Globus pallidus (tissue), 1 donor: ENCODE measurements around the gene KCTD8.
"Not testable (repeated sequence)": the region's sequence is repeated elsewhere in the genome, so short reads cannot be mapped to it uniquely, and the experiment has no call there.

Experiments
- DNase-seq: peaks from one replicate; pipeline ENCODE4 v3.0.0-alpha.2; 2015; ENCODE audit warnings: low spot score

Gene KCTD8

DNA sequence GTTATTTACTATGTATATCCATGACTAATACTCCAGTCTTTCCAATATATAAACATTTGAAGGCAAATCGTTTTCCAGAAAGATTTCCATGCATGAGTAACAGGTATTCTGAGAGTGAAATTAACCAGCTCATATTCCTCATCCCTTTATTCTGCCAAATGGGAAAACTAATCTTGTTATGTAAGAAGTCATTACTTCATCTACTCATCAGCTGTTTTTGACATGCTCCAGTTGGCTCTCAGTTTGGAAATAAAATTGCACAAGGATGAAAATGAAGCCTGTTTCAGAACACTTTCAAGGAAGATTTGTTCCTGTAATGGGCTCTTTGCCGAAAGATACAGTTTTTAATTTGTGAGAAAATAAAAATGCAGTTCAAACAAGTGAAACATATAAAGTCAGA lies 121.9 kb downstream of the KCTD8 start:
- DNase-seq: no peak

DNA sequence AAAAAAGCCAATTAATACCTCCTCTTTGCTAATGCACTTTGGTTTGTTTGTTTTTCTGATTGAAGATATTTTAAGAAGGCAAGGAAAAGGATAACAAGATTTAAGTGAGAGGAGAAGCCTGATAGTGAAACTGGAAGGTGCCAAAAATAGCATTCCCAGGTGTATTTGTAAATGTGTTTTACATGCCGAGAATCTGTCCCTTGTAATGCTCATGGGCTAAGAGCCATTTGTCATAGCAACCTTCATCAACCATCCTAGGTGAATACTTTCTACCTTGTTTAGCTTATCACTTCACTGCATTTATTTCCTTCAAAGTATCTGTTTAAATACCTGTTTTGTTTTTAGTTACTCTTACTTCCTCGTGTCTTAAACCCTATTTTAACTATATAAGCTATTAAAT lies 127.8 kb downstream of the KCTD8 start:
- no peak for DNase-seq

DNA sequence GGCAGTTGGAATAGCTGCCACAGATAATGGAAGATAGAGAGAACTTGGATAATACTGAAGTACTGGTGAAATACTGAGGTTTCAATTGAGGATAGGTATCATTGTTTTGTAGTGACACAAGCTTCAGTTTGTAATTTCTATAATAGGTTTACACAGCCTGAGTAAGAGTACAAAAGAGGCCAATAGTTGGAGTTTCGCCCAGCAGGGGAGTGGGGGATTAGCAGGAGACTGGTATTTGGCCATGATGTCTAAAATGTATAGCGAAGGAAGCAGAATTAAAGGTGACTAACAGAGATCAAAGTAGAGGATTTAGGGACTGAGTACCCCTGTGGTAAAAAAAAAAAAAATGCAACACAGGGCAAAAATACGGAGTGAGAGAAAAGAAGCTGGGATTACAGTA lies 129.5 kb downstream of the KCTD8 start:
- DNase-seq: no peak

DNA sequence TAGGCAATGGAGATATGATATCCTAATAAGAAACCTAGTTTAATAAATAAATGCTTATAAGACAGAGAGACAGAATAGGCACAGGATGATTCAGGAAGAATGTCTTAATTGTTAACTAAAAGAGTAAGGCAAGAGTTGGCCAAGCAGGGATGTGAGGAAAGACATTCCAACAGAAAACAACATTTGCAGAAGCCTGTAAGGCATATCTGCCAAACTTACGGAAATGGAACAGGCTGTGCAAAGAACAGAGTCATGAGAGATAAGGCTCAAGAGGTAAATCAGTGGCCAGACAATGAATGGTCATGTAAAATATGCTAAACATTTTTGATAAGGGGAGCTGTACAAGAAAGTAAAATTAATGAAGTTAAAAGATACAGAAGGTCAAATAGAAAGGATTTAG lies 134.9 kb downstream of the KCTD8 start:
- no peak for DNase-seq

DNA sequence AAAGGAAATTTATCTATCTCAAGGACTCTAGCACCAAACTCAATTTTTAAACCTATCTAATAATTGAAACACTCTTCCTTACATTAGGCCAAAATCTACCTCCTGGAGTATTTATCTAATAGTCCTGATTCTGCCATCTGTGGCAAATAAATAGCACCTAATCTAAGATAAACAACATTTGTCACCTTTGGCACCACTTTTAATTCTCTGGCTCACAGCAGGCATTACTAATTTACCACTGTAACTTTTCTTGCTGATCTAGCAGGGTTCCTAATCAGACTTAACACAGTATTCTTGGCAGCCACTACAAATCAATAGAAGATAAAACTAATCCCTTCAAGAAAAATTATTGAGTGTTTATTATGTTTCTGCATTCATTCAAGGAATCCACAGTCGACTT lies 161.1 kb downstream of the KCTD8 start:
- DNase-seq: no peak

DNA sequence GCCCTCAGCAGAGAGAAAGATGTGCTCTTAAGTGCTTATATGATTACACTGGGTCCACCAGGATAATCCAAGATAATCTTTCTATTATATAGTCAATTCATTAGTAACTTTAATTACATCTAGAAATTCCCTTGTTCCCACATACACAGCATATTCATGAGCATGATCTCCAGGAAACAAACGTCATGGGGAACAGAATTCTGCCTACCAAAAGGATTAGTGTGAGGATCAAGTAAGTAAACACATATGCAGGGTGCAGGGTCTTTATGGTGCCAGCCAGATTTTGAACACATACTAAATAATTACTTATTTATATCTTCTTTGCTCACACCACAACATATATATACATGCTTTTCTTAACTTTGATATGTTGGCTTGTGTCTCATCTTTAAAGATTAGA lies 169.1 kb downstream of the KCTD8 start:
- DNase-seq: no peak

DNA sequence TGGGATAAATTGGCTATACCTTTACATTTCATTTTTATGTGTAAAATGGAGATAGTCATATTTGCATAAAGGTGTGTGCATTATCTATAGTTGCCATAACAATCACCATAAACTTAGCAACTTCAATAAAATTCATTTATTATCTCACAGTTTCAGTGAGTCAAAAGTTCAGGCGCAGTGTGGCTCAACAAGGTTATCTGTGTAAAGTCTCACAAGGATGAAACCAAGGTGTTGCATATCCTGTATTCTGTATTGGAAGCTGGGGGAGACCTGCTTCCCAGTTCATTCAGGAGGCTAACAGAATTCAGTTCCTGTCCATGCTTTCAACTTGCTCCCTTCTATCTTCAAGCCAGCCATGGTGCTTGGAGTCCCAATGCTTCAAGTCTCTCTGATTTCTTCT lies 169.5 kb downstream of the KCTD8 start:
- no peak for DNase-seq

DNA sequence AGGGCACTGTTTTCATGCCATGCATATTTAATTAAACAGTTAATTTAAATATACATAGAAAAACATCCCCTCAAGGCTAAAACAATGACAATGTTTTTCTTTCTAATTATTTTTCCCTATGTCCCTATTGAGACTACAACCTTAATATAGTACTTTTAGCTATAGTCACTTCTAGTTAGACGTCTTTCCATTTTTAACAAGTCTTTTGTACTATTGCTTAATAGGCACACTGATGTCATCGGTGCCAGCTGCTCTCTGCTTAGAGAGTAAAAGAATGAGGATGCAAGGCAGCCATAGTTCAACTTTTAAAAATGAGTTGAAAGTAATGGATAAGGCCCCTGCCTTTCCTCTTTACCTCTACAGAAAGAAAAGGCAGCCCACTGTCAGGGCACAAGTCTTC lies 191.1 kb downstream of the KCTD8 start:
- peak; percentile 60 for DNase-seq

DNA sequence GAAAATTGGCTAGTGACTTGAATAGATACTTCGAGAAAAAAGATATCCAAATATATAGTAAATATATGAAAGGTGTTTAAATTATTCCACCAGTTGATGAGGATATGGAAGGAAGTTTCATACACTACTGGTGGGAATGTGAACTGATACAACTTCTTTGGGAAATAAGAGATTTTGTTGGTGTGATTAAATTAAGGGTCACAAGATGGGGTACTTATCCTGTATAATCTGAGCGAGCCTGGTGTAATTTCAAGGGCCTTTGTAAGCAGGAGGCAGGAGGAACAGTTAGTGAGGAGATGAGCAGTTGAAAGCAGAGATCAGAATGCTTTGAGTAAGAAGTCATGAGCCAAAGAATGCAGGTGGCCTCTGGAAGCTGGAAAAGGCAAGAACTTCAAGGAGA lies 192.2 kb downstream of the KCTD8 start:
- peak; percentile 74 for DNase-seq

DNA sequence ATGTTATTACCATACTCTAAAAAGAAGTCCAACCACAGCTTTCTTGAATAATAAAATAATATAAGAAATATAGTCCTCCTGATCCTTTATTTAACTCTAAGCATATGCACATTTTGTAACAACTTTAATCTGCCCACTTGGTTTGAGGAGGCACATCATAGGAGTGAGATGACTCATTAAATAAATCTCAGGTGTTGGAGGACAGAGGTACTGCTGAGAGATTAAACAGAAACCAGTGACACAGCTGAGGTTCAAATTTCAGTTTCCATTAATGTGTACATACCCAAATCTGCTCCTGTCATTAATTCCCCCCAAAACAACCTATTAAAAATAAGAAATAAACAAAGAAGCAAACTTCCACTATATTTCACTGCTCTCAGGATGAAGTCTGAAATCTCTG lies 211.0 kb downstream of the KCTD8 start:
- no peak for DNase-seq

DNA sequence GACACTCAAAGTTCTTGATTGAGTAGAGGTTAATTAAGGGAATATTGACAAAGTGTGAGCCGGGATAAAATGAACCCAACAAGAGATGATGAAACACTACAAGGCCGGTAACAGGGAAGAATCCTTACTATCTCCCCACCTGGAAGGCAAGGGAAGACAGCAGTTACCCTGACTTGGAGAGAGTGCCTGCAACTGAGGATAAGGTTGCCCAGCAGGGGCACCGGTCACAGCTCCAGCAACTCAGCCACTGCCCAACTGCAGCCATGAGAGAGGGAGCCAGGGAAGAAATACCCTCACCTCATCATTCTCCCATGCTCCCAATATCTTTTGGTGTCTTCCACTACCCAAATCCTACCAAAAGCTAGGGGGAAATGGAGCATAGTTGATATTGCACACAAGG lies 212.7 kb downstream of the KCTD8 start:
- no peak for DNase-seq

DNA sequence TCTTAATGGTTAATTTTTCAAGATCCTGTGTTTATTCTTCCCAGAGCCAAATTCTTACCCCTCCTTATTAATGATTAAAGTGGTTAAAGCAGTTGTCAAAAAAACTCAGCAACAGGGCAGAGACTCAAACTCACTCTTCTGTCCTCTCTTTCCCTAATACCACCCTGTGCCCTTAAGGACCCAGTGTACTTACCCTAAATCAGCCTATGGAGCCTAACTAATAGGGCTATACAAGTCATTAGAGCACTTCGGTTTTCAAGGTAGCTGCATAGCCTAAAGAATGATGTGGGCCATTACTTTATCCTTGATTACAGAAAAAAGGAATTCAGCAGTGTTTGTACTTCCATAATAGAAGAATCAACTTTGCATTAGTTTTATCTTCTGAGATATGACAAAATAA lies 216.3 kb downstream of the KCTD8 start:
- DNase-seq: no peak

DNA sequence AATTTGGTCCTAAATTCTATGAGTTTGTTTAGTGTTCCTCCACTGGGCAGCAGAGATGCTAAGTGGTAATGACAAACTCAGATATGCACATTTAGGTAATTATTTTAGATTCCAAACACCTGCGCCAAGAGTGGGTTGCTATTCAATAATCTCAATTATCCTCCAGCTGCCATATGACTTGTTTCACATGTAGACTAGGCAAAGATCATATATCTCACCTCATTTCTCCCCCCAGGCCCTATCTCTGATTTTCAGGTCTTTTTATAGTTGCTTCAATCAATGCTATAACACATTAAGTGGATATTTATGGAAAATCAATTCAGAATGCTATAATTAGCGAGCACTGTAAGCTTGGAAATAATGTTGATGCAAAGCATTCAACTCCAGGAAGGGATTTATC lies 217.6 kb downstream of the KCTD8 start:
- DNase-seq: no peak

DNA sequence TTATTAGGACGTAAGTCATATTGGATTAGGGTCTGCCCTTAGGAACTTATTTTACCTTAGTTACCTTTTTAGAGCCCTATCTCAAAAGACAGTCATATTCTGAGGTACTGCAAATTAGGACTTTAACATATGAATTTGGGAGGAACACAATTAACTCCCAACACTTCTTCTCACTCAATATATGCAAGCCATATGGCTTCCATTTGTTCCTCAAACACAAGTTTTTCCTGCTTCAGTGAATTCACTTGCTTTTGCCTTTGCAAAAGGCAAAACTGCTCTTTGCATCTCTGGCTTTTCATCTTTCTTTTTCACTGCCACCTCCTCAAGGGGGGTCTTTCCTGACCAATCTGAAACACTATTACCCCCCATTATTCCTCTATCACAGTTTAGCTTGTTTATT lies 220.3 kb downstream of the KCTD8 start:
- DNase-seq: no peak

DNA sequence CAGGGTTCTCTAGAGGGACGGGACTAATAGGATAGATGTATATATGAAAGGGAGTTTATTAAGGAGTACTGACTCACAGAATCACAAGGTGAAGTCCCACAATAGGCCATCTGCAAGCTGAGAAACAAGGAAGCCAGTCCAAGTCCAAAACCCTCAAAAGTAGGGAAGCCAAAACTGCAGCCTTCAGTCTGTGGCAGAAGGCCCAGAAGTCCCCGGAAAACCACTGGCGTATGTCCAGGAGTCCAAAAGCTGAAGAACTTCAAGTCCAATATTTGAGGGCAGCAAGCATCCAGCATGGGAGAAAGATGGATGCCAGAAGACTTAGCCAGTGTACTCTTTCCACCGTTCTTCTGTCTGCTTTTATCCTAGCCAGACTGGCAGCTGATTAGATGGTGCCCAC lies 227.2 kb downstream of the KCTD8 start:
- DNase-seq: peak; percentile 24

DNA sequence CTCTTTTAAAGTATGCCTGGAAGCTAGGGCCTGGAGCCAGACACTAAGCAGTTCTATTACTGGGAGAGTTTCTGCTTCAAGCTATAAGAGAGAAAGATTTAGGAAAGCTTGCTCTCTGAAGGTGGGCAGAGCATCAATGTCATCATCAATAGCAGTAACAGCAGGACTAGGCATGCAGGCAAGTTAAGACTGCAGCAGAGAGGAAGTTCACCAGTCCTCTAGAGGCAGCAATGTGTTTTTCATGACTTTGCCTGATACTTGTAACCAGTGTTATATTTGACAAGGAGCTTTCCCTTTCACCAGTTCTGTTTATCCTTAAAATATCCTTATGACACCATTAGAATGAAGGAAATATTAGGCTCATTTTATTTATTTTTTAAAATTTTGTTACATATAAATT lies 237.9 kb downstream of the KCTD8 start:
- DNase-seq: no peak

DNA sequence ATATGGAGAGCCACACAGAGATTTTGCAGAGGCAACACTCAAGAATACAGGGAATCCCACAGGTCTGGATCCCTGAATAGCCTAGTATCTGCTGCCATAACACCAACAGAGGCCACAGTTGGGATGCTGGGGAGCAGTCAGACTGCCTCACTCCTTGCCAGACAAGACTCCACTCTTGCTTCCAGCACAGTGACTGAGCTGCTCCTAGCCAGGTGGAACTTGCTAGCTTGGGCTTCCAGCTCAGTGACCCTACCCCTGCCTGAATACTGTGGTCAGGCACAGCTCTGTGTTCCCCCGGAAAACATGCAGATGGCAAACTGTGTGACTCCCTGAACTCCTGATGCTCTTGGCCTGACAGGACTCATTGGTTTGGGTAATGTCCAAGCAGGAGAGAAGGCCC lies 251.8 kb downstream of the KCTD8 start:
- no peak for DNase-seq

DNA sequence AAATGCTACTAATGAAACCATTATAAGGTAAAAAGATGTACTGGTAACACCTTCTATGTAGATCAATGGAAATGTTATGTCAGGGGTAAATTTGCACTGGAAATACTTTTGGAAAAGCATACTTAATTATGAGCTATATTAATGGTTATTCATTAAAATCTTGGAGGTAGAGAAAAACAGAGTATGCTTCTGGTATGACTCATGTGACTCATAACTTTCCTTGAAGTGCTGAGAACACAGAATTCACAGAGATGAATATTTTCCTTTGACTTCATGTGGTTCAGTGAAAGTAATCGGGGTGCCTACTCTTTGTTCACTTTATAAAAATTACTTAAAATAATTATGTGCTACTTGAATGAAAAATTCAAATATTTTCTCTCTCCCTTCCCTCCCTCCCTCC lies 254.2 kb downstream of the KCTD8 start:
- no peak for DNase-seq

DNA sequence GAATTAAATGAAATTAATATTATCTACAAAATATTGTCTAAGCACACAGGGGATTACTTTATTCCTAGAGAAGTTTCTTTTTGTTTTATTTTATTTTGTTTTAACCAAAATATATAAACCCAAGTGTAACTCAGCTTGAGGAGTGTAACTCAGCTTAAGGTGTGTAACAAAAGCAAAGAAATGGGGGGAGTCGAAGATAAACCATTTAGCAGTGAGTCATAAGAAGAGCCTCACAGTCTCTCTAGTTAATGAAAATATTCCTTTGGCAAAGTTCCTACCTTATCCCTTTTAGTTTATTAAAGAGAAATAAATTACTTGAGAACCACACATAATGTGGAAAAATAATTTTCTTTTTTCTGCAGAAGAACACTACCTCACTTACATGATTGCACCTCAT lies 261.8 kb downstream of the KCTD8 start:
- DNase-seq: no peak

DNA sequence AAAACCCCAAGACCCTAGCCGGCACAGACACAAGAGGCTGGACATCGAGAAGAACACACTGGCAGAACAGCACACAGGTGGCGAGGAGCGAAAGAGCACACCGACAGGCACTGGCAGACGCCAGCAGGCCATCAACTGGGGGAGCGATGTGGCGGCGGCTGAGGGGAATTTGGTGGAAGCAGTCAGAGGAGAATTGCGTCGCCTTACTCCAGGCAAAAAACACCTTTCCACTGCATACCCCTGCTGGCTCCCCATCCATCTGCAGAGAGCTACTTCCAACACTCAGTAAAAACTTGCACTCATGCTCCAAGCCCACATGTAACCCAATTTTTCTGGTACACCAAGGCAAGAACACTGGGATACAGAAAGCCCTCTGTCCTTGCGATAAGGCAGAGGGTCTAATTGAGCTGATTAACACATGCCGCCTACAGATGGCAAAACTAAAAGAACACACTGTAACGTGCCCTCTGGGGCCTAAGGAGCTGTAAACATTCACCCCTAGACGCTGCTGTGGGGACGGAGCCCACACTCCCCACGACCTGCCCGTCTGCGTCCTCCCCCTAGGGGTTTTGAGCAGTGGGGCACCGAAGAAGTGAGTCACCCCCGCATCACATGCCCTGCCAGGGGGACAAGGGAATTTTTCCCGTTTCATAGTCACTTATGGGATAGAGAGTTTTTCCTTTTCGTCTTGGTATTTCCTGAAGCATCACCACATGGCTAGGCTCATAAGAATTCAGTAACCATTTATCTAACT lies 262.3 kb downstream of the KCTD8 start:
- no peak for DNase-seq

DNA sequence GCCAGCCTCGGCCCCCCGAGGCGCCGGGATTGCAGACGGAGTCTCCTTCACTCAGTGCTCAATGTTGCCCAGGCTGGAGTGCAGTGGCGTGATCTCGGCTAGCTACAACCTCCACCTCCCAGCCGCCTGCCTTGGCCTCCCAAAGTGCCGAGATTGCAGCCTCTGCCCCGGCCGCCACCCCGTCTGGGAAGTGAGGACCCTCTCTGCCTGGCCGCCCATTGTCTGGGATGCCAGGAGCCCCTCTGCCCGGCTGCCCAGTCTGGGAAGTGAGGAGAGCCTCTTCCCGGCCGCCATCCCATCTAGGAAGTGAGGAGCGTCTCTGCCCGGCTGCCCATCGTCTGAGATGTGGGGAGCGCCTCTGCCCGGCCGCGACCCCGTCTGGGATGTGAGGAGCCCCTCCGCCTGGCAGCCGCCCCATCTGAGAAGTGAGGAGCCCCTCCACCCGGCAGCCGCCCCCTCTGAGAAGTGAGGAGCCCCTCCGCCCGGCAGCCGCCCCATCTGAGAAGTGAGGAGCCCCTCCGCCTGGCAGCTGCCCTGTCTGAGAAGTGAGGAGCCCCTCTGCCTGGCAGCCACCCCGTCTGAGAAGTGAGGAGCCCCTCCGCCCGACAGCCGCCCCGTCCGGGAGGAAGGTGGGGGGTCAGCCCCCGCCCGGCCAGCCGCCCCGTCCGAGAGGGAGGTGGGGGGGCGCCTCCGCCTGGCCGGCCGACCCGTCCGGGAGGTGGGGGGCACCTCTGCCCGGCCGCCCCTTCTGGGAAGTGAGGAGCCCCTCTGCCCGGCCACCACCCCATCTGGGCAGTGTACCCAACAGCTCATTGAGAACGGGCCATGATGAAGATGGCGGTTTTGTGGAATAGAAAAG lies 266.9 kb downstream of the KCTD8 start:
- DNase-seq: not testable (repeated sequence)

DNA sequence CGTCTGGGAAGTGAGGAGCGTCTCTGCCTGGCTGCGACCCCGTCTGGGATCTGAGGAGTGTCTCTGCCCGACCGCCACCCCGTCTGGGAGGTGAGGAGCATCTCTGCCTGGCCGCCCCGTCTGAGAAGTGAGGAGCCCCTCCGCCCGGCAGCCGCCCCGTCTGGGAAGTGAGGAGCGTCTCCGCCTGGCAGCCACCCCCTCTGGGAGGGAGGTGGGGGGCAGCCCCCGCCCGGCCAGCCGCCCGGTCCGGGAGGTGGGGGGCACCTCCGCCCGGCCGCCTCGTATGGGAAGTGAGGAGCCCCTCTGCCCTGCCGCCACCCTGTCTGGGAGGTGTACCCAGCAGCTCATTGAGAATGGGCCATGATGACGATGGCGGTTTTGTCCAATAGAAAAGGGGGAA lies 280.8 kb downstream of the KCTD8 start:
- not testable (repeated sequence) for DNase-seq

DNA sequence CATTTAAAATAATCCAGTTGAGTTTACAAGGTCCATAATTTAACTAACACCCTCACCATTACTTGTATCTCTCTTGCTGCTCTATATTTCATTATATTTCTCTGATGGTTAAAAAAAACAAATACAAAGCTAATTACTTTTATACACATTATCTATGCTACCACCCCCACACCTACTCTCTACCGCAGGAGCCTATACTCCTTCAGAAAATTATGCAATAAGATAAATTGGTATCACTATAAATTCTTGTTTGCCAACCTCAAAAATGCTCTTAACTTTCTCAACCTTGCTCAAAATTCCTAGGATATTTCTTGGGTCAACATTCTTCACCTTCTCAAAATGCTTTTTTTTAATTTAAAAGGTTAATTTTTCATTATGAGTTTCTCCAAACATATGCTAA lies 282.7 kb downstream of the KCTD8 start:
- DNase-seq: no peak
